KMS-11 (cell line): ENCODE measurements around the gene GSTM3.

Source experiments
- H2AFZ ChIP-seq: fragments of 200-600 bp; sonication (generic); 2 replicates; pipeline ENCODE4 v1.6.1; 2016; ENCODE audit warnings: antibody characterized with exemption, mixed run types, low read depth
- H3K27ac ChIP-seq: fragments of 200-600 bp; sonication (generic); 2 replicates; pipeline ENCODE4 v1.6.1; 2016; ENCODE audit warnings: mild to moderate bottlenecking, mixed run types
- H3K27me3 ChIP-seq: fragments of 200-600 bp; sonication (generic); 2 replicates; pipeline ENCODE4 v1.6.1; 2017; ENCODE audit warnings: mild to moderate bottlenecking, low read depth, mixed run types, moderate library complexity; ENCODE audit not compliant: insufficient read depth
- H3K36me3 ChIP-seq: fragments of 200-600 bp; sonication (generic); 2 replicates; pipeline ENCODE4 v1.6.1; 2017; ENCODE audit warnings: mild to moderate bottlenecking, mixed run types; ENCODE audit not compliant: insufficient read depth
- H3K4me1 ChIP-seq: fragments of 200-600 bp; sonication (generic); 2 replicates; pipeline ENCODE4 v1.6.1; 2016; ENCODE audit warnings: mild to moderate bottlenecking, low read depth, mixed run types; ENCODE audit not compliant: poor library complexity, severe bottlenecking
- H3K4me2 ChIP-seq: fragments of 200-600 bp; sonication (generic); 2 replicates; pipeline ENCODE4 v1.7.0; 2016; ENCODE audit warnings: mild to moderate bottlenecking, mixed run types
- H3K4me3 ChIP-seq: fragments of 200-600 bp; sonication (generic); IDR thresholded peaks from 2 replicates; pipeline ENCODE4 v1.6.1; 2017; ENCODE audit warnings: low read depth, low read length, mixed read lengths; ENCODE audit not compliant: insufficient read depth
- H3K79me2 ChIP-seq: fragments of 200-600 bp; sonication (generic); 2 replicates; pipeline ENCODE4 v1.6.1; 2016; ENCODE audit warnings: low read depth, mixed run types; ENCODE audit not compliant: insufficient read depth
- H3K9ac ChIP-seq: fragments of 200-600 bp; sonication (generic); 2 replicates; pipeline ENCODE4 v1.6.1; 2016; ENCODE audit warnings: mild to moderate bottlenecking, mixed run types
- H4K20me1 ChIP-seq: fragments of 200-600 bp; sonication (generic); 2 replicates; pipeline ENCODE4 v1.6.1; 2016; ENCODE audit warnings: mild to moderate bottlenecking, mixed run types; ENCODE audit not compliant: insufficient read depth
- CTCF ChIP-seq: fragments of 200-600 bp; sonication (generic); conservative IDR thresholded peaks from 2 replicates; pipeline ENCODE4 v1.6.1; 2017; ENCODE audit warnings: low read depth, mild to moderate bottlenecking, antibody characterized with exemption, low read length, moderate library complexity, mixed read lengths

The GSTM3 gene

DNA sequence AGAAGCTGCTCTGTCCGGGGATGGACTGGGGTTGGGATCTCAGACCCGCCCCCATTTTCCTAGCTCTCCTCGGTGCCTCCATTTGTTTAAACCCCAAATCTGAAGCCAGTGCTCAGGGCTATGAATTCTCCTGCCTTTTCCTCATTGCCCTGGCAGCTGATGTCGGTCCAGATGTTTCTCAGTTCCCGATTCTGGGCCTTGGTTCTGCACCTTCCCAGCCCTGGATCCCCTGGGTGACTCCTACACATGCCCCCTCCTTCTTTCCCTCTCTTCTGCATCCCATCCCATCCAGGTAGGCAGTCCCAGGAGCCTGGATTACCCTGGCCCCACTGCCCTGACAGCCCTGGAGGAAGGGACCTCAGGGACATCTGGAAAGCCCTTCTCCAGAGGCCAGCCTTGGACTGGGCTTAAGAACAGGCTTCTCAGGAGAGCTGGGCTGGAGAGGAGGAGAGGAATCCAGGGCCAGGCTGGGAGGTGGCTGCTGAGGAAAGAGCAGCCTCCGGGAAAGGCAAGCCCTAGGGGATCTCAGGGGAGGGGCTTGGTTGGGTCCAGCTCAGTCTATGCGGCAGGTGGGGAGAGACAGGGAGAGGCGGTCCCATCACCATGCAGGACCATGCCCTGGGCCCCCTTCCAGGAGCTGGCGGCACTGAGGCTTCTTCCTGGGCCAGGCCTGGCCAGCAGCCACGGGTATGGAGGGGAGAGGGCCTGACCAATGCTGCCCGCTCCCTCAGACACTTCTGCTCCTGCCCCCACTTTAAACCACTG is 29.7 kb upstream of the GSTM3 start:
- H3K9ac ChIP-seq, result no peak overlapping the region
- no peaks in the 10 kb centered on the region for H3K79me2 ChIP-seq
- TF ChIP-seq CTCF, result no peak
- no peak overlapping the region for H3K4me2 ChIP-seq
- no peaks in the 10 kb centered on the region for H3K36me3 ChIP-seq
- H3K27ac ChIP-seq, result no peak overlapping the region
- H3K4me1 ChIP-seq, result peaks cover 9% of the 10 kb centered on the region
- H3K4me3 ChIP-seq, result no peak overlapping the region
- H2AFZ ChIP-seq, result no peak overlapping the region
- no peaks in the 10 kb centered on the region for H4K20me1 ChIP-seq
- no peaks in the 10 kb centered on the region; the same call in 1 of the 2 replicates for H3K27me3 ChIP-seq

DNA sequence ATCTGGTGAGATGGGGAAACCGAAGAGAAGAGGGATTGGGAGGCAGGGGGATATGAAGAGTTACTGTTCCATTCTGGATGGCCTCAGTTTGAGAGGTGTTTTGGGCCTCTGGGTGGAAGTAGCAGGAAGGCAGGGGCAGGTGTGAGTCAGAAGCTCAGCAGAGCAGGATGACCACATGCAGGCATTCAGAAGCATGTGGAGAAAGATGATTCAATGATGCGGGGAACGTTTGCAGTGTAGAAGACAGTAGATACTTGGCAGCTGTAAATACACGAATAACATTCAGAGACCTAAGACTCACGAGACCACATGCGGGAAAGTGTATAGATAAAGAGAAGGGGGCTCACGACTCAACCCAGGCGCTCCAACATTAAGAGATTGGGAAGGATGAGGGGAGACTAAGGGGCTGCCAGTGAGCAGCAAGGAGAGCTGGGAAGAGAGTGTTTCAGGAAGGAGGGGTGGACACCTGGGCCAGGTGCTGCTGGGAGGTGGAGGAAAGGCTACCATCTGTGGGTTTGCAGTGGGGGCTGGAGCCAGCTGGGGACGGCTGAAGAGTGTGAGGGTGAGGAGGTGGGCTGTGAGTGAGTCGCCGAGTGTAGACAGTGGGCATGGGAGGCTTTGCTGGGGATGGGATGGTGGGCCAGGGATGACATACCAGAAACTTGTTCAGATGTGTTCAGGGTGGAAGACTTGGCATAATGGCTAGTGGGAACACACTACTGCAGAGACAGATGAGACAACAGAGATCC is 28.7 kb upstream of the GSTM3 start:
- no peak overlapping the region for H3K4me3 ChIP-seq
- no peaks in the 10 kb centered on the region; the same call in 1 of the 2 replicates for H3K27me3 ChIP-seq
- no peaks in the 10 kb centered on the region for H3K79me2 ChIP-seq
- no peak overlapping the region for H3K4me2 ChIP-seq
- no peaks in the 10 kb centered on the region for H4K20me1 ChIP-seq
- H3K36me3 ChIP-seq, result no peaks in the 10 kb centered on the region
- no peak overlapping the region for H2AFZ ChIP-seq
- H3K9ac ChIP-seq, result no peak overlapping the region
- no peak overlapping the region for H3K27ac ChIP-seq
- no peak for TF ChIP-seq CTCF
- peaks cover 9% of the 10 kb centered on the region for H3K4me1 ChIP-seq

DNA sequence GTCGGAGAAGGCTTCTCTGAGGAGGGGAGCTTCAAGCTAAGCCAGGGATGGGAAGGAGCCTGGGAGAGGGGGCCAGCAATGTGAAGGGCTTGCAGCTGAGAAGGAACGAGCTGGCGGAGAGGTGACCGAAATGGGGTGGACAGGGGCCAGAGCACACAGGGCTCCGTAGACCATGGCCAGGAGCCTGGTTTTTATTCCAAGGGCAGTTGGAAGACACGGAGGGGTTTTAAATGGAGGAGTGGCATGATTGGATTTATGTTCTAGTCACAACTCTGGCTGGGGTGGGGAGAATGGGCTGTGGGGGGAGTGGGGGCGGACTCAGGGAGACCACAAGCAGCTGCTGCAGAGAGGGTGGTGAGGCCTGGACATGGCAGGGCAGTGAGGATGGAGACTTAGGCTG is 28.0 kb upstream of the GSTM3 start:
- Histone ChIP-seq H3K4me3 (no peak overlapping the region), H3K79me2 (no peaks in the 10 kb centered on the region), H3K4me2 (no peak overlapping the region), H3K9ac (no peak overlapping the region), H2AFZ (no peak overlapping the region), H3K27me3 (no peaks in the 10 kb centered on the region; the same call in 1 of the 2 replicates), H4K20me1 (no peaks in the 10 kb centered on the region), H3K4me1 (peaks cover 6% of the 10 kb centered on the region), H3K27ac (no peak overlapping the region), H3K36me3 (no peaks in the 10 kb centered on the region)
- TF ChIP-seq CTCF, result no peak

- Histone ChIP-seq H3K27me3 (no peaks in the 10 kb centered on the region; the same call in 1 of the 2 replicates), H3K79me2 (no peaks in the 10 kb centered on the region), H3K27ac (no peak overlapping the region), H3K4me2 (no peak overlapping the region), H3K4me3 (no peak overlapping the region), H3K9ac (no peak overlapping the region), H2AFZ (no peak overlapping the region), H4K20me1 (no peaks in the 10 kb centered on the region), H3K36me3 (no peaks in the 10 kb centered on the region), H3K4me1 (peaks cover under 1% of the 10 kb centered on the region)
- TF ChIP-seq CTCF, result no peak
These were observed 27.5 kb upstream of the GSTM3 start for GRCh38 chr1:109768335-109768650.
